CD4-positive, CD25-positive, alpha-beta regulatory T cell (primary cell): Measurements from ENCODE around the gene CYSRT1. TPM values are rescaled to one million over a fixed set of nuclear protein-coding genes. Genes with fewer than 3 reads are reported as not detected.

Experiments used
- ATAC-seq, 2 donors: fragments of 150-1000 bp; cut with Tn5 transposase; one replicate each; pipeline ENCODE4 v1.10.0; 2021; ENCODE audit warnings: low read depth in 2 of 2, moderate number of reproducible peaks in 2 of 2, moderate library complexity in 1 of 2
- DNase-seq, 3 donors: peaks; one replicate each; pipeline versions ENCODE4 v3.0.0 to v3.0.0-alpha.2; 2012 to 2022; ENCODE audit warnings: mixed read lengths in 1 of 3
- H3K27ac ChIP-seq: one replicate; pipeline ENCODE4 v1.7.0; 2013; ENCODE audit warnings: mild to moderate bottlenecking, low read length; ENCODE audit not compliant: insufficient read depth, poor library complexity, severe bottlenecking
- H3K27me3 ChIP-seq: one replicate; pipeline ENCODE4 v1.7.0; 2013; ENCODE audit warnings: low read length; ENCODE audit not compliant: control insufficient read depth, insufficient read depth
- H3K36me3 ChIP-seq: one replicate; pipeline ENCODE4 v1.7.0; 2013; ENCODE audit warnings: mild to moderate bottlenecking, low read length, moderate library complexity; ENCODE audit not compliant: control insufficient read depth, insufficient read depth
- H3K4me1 ChIP-seq: 2 replicates; pipeline ENCODE4 v1.7.0; 2013; ENCODE audit warnings: mild to moderate bottlenecking, low read length; ENCODE audit not compliant: insufficient read depth, control insufficient read depth, poor library complexity, severe bottlenecking
- H3K4me3 ChIP-seq: one replicate; pipeline ENCODE4 v1.7.0; 2013; ENCODE audit warnings: low read depth, mild to moderate bottlenecking, low read length, moderate library complexity
- H3K9me3 ChIP-seq, 2 experiments: 1 replicate in 1 of 2; 2 replicates in 1 of 2; pipeline ENCODE4 v1.7.0; 2013; ENCODE audit warnings: low read length in 2 of 2, mild to moderate bottlenecking in 1 of 2, moderate library complexity in 1 of 2; ENCODE audit not compliant: control insufficient read depth in 2 of 2
- H3K27ac Mint-ChIP-seq, 3 donors: one replicate each; pipeline ENCODE4 v1.8.0; 2020 to 2022; ENCODE audit warnings: mild to moderate bottlenecking in 3 of 3, mixed read lengths in 3 of 3, moderate library complexity in 2 of 3
- H3K27me3 Mint-ChIP-seq: one replicate; pipeline ENCODE4 v1.8.0; 2022; ENCODE audit warnings: mild to moderate bottlenecking, mixed read lengths
- H3K36me3 Mint-ChIP-seq: one replicate; pipeline ENCODE4 v1.8.0; 2020; ENCODE audit warnings: mixed read lengths
- H3K4me1 Mint-ChIP-seq, 4 donors: one replicate each; pipeline ENCODE4 v1.8.0; 2020 to 2022; ENCODE audit warnings: mixed read lengths in 4 of 4, mild to moderate bottlenecking in 1 of 4
- H3K4me3 Mint-ChIP-seq, 4 donors: one replicate each; pipeline ENCODE4 v1.8.0; 2020 to 2022; ENCODE audit warnings: mild to moderate bottlenecking in 4 of 4, mixed read lengths in 4 of 4, moderate library complexity in 3 of 4
- H3K9me3 Mint-ChIP-seq, 7 donors: one replicate each; pipeline ENCODE4 v1.8.0; 2020 to 2022; ENCODE audit warnings: mixed read lengths in 7 of 7, mild to moderate bottlenecking in 3 of 7, moderate library complexity in 2 of 7
- polyA plus RNA-seq, 4 donors: library from polyadenylated mRNA; unstranded; fragments of 300-500 nt; fragmentation: Illumina TruSeq; gene quantifications; one replicate each; pipeline ENCODE4 v1.2.3, GENCODE V29; 2021
- total RNA-seq: library from RNA; stranded (reverse); gene quantifications from one replicate; pipeline ENCODE4 v1.2.3, GENCODE V29; 2022

CYSRT1 gene
- total and polyA plus RNA-seq, 5 donors from 2014 or later = not detected

- Histone ChIP-seq H3K36me3 (no peaks in the 10 kb centered on the region), H3K27me3 (no peaks in the 10 kb centered on the region), H3K9me3 (no peaks in the 10 kb centered on the region), H3K4me1 (peaks cover 17% of the 10 kb centered on the region), H3K27ac (no peak overlapping the region), H3K4me3 (no peak overlapping the region)
- Mint-ChIP-seq H3K27ac (no peak overlapping the region), H3K4me1 (peaks cover 0 to 10% (median 3%) of the 10 kb centered on the region in 4 donors), H3K9me3 (no peaks in the 10 kb centered on the region), H3K4me3 (peak overlapping the region in 3 of 4 donors; percentile 15 to 73 (median 25)), H3K27me3 (no peaks in the 10 kb centered on the region), H3K36me3 (no peaks in the 10 kb centered on the region)
- no peak for ATAC-seq
- DNase-seq = no peak
Observed at GRCh38 chr9:137220317-137221094, 4.5 kb upstream of the CYSRT1 start.

GRCh38 chr9:137221095-137221505, 3.9 kb upstream of the CYSRT1 start:
- Histone ChIP-seq H3K9me3 (no peaks in the 10 kb centered on the region), H3K36me3 (no peaks in the 10 kb centered on the region), H3K27me3 (no peaks in the 10 kb centered on the region), H3K4me3 (no peak overlapping the region), H3K27ac (no peak overlapping the region), H3K4me1 (peaks cover 17% of the 10 kb centered on the region)
- H3K36me3 Mint-ChIP-seq = no peaks in the 10 kb centered on the region
- no peak overlapping the region for H3K27ac Mint-ChIP-seq
- peaks cover 0 to 10% (median 3%) of the 10 kb centered on the region in 4 donors for H3K4me1 Mint-ChIP-seq
- no peaks in the 10 kb centered on the region for H3K27me3 Mint-ChIP-seq
- no peak for DNase-seq
- no peak for ATAC-seq
- H3K9me3 Mint-ChIP-seq = no peaks in the 10 kb centered on the region
- H3K4me3 Mint-ChIP-seq = peak overlapping the region in 1 of 4 donors; percentile 73

GRCh38 chr9:137221506-137222111, 3.4 kb upstream of the CYSRT1 start:
- Mint-ChIP-seq H3K27ac (no peak overlapping the region), H3K4me1 (peaks cover 0 to 10% (median 3%) of the 10 kb centered on the region in 4 donors), H3K4me3 (no peak overlapping the region), H3K27me3 (no peaks in the 10 kb centered on the region), H3K36me3 (no peaks in the 10 kb centered on the region), H3K9me3 (no peaks in the 10 kb centered on the region)
- no peak overlapping the region for H3K4me3 ChIP-seq
- no peak overlapping the region for H3K27ac ChIP-seq
- no peaks in the 10 kb centered on the region for H3K27me3 ChIP-seq
- ATAC-seq (no peak), DNase-seq (peak in 1 of 3 donors; percentile 29)
- H3K36me3 ChIP-seq = no peaks in the 10 kb centered on the region
- H3K4me1 ChIP-seq = peaks cover 17% of the 10 kb centered on the region
- H3K9me3 ChIP-seq = no peaks in the 10 kb centered on the region

- H3K9me3 ChIP-seq = no peaks in the 10 kb centered on the region
- DNase-seq = peak in 1 of 3 donors; percentile 17
- H3K4me1 Mint-ChIP-seq = peaks cover 0 to 11% (median 4%) of the 10 kb centered on the region in 4 donors
- no peaks in the 10 kb centered on the region for H3K27me3 ChIP-seq
- H3K4me3 Mint-ChIP-seq = peak within 1 kb of the TSS; percentile 81 to 93 (median 83)
- H3K27me3 Mint-ChIP-seq = peaks cover 1% of the 10 kb centered on the region
- peaks cover 19% of the 10 kb centered on the region for H3K4me1 ChIP-seq
- no peak within 1 kb of the TSS for H3K4me3 ChIP-seq
- ATAC-seq = no peak
- H3K9me3 Mint-ChIP-seq = no peaks in the 10 kb centered on the region
- H3K27ac ChIP-seq = peak within 1 kb of the TSS; percentile 90
- H3K36me3 ChIP-seq = no peaks in the 10 kb centered on the region
- H3K27ac Mint-ChIP-seq = peak within 1 kb of the TSS in 1 of 3 donors; percentile 89
- no peaks in the 10 kb centered on the region for H3K36me3 Mint-ChIP-seq
Observed at GRCh38 chr9:137222190-137223077, 2.5 kb upstream of the CYSRT1 start, which contains the start of gene RNF208. RNF208 (minus strand) TSS chr9:137222240; CDS start chr9:137221212, 1,028 bp downstream.

- Histone ChIP-seq H3K27me3 (no peaks in the 10 kb centered on the region), H3K36me3 (no peaks in the 10 kb centered on the region), H3K4me3 (peak overlapping the region; percentile 59), H3K27ac (peak overlapping the region; percentile 90), H3K9me3 (no peaks in the 10 kb centered on the region), H3K4me1 (peaks cover 21% of the 10 kb centered on the region)
- Mint-ChIP-seq H3K36me3 (no peaks in the 10 kb centered on the region), H3K9me3 (no peaks in the 10 kb centered on the region), H3K4me3 (peak overlapping the region; percentile 81 to 93 (median 83)), H3K27me3 (peaks cover 5% of the 10 kb centered on the region), H3K27ac (peak overlapping the region in 2 of 3 donors; percentile 38 to 89), H3K4me1 (peaks cover 0 to 13% (median 7%) of the 10 kb centered on the region in 4 donors)
- peak; percentile 97 to 99 (median 99) for DNase-seq
- ATAC-seq = peak; percentile 91 to 94
Observed at GRCh38 chr9:137223078-137223970, 1.6 kb upstream of the CYSRT1 start.

GRCh38 chr9:137225699-137226331, 841 bp downstream of the CYSRT1 start:
- Histone ChIP-seq H3K9me3 (no peaks in the 10 kb centered on the region), H3K27ac (no peak overlapping the region), H3K36me3 (no peaks in the 10 kb centered on the region), H3K4me3 (no peak overlapping the region), H3K27me3 (no peaks in the 10 kb centered on the region), H3K4me1 (peaks cover 21% of the 10 kb centered on the region)
- H3K9me3 Mint-ChIP-seq = no peaks in the 10 kb centered on the region
- peak overlapping the region in 1 of 3 donors; percentile 42 for H3K27ac Mint-ChIP-seq
- DNase-seq (no peak), ATAC-seq (no peak)
- H3K4me3 Mint-ChIP-seq = peak overlapping the region in 1 of 4 donors; percentile 32
- peaks cover 5% of the 10 kb centered on the region for H3K27me3 Mint-ChIP-seq
- no peaks in the 10 kb centered on the region for H3K36me3 Mint-ChIP-seq
- H3K4me1 Mint-ChIP-seq = peaks cover 0 to 13% (median 7%) of the 10 kb centered on the region in 4 donors
